ENCODE measurements around the gene ADAMTSL5. TPM values are rescaled to one million over a fixed set of nuclear protein-coding genes. Genes with fewer than 3 reads are reported as not detected.

The ADAMTSL5 gene
- total and polyA plus RNA-seq, 2 of the 13 experiments (the other 11 are each of a cell fraction or from before 2014, with no cell fraction given), result 0.60 to 2.7 TPM

DNA sequence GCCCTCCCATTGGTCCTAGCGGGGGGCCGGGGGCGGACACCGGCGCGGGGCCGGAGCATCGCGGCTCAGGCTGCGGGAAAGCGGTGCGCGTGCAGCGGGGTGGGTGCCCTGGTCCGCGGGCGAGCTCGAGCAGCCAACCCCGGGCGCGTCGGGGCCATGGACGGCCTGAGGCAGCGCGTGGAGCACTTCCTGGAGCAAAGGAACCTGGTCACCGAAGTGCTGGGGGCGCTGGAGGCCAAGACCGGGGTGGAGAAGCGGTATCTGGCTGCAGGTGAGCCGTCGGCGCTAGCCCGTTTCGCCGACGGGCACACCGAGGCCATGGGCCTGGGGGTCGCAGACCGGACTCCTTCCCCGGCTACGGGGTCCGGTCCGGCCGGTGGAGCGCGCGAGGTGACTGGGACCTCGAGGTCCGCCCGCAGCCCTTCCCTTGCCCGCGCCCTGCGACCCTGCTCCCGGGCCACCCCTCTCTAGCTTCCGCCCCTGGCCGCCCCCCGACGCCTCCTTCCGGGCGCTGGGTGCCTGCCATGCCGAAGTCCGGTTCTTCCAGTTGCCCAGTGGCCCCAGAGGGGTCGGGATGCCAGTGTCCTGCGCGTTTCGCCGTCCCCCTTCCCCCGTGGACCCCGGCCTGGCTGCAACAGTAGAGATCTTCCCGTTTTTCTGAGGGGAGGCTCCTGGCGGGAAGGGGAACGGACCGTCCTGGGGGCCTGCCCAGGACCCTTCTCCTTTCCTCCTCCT is 21.5 kb downstream of the ADAMTSL5 start, which contains the start of gene REEP6 (continued):
- TF ChIP-seq, protein P1, sequence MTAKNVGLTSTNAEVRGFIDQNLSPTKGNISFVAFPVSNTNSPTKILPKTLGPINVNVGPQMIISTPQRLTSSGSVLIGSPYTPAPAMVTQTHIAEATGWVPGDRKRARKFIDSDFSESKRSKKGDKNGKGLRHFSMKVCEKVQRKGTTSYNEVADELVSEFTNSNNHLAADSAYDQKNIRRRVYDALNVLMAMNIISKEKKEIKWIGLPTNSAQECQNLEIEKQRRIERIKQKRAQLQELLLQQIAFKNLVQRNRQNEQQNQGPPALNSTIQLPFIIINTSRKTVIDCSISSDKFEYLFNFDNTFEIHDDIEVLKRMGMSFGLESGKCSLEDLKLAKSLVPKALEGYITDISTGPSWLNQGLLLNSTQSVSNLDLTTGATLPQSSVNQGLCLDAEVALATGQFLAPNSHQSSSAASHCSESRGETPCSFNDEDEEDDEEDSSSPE (CRISPR knock-in tag; IDR thresholded peaks at IDR 0.05), result peak; percentile 46; the same call in 1 of the 2 replicates
- TF ChIP-seq MEIS1 (CRISPR knock-in tag; IDR thresholded peaks at IDR 0.05; ENCODE audit: borderline replicate concordance), result no peak
- no peak for TF ChIP-seq ZNF672 (CRISPR knock-in tag; IDR thresholded peaks at IDR 0.05)
- TF ChIP-seq, protein P2, sequence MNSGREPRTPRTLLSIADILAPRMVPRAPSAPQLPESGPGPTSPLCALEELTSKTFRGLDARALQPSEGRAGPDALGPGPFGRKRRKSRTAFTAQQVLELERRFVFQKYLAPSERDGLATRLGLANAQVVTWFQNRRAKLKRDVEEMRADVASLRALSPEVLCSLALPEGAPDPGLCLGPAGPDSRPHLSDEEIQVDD (CRISPR knock-in tag; IDR thresholded peaks at IDR 0.05; ENCODE audit: borderline replicate concordance), result no peak; the same call in 1 of the 2 replicates
- TF ChIP-seq, protein P3, sequence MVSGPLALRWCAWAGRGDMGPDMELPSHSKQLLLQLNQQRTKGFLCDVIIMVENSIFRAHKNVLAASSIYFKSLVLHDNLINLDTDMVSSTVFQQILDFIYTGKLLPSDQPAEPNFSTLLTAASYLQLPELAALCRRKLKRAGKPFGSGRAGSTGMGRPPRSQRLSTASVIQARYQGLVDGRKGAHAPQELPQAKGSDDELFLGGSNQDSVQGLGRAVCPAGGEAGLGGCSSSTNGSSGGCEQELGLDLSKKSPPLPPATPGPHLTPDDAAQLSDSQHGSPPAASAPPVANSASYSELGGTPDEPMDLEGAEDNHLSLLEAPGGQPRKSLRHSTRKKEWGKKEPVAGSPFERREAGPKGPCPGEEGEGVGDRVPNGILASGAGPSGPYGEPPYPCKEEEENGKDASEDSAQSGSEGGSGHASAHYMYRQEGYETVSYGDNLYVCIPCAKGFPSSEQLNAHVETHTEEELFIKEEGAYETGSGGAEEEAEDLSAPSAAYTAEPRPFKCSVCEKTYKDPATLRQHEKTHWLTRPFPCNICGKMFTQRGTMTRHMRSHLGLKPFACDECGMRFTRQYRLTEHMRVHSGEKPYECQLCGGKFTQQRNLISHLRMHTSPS (CRISPR knock-in tag; IDR thresholded peaks at IDR 0.05; ENCODE audit: low read depth), result 0 out of 2 replicates have a peak, but pooled peaks have one; percentile 17
- 0 out of 2 replicates have a peak, but pooled peaks have one; percentile 40 for TF ChIP-seq CHCHD3 (CRISPR knock-in tag; IDR thresholded peaks at IDR 0.05)
- TF ChIP-seq ZNF780A (CRISPR knock-in tag; IDR thresholded peaks at IDR 0.05), result no peak
- TF ChIP-seq ZNF326 (CRISPR knock-in tag; IDR thresholded peaks at IDR 0.05; ENCODE audit: borderline replicate concordance), result no peak
- TF ChIP-seq YEATS2 (CRISPR knock-in tag; IDR thresholded peaks at IDR 0.05; ENCODE audit: borderline replicate concordance), result no peak
- TF ChIP-seq SRF (IDR thresholded peaks at IDR 0.05; ENCODE audit: low read depth, low read length), result no peak
- TF ChIP-seq ZNF550 (CRISPR knock-in tag; IDR thresholded peaks at IDR 0.05; ENCODE audit: borderline replicate concordance), result no peak
- TF ChIP-seq CC2D1A (CRISPR knock-in tag; IDR thresholded peaks at IDR 0.05), result no peak
- no peak for TF ChIP-seq NFIC (IDR thresholded peaks at IDR 0.05; ENCODE audit: low read length)
- TF ChIP-seq ZNF790 (CRISPR knock-in tag; IDR thresholded peaks at IDR 0.05; ENCODE audit: borderline replicate concordance), result no peak; the same call in 1 of the 2 replicates
- no peak for TF ChIP-seq RFX5 (IDR thresholded peaks at IDR 0.05; ENCODE audit: low read depth, low read length)
- TF ChIP-seq AHR (CRISPR knock-in tag; IDR thresholded peaks at IDR 0.05), result no peak
- no peak for TF ChIP-seq TCF7L2 (IDR thresholded peaks at IDR 0.05; ENCODE audit: low read depth, low read length)
- no peak for TF ChIP-seq ZNF749 (CRISPR knock-in tag; IDR thresholded peaks at IDR 0.05; ENCODE audit: borderline replicate concordance)
- TF ChIP-seq, protein P4, sequence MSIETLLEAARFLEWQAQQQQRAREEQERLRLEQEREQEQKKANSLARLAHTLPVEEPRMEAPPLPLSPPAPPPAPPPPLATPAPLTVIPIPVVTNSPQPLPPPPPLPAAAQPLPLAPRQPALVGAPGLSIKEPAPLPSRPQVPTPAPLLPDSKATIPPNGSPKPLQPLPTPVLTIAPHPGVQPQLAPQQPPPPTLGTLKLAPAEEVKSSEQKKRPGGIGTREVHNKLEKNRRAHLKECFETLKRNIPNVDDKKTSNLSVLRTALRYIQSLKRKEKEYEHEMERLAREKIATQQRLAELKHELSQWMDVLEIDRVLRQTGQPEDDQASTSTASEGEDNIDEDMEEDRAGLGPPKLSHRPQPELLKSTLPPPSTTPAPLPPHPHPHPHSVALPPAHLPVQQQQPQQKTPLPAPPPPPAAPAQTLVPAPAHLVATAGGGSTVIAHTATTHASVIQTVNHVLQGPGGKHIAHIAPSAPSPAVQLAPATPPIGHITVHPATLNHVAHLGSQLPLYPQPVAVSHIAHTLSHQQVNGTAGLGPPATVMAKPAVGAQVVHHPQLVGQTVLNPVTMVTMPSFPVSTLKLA (IDR thresholded peaks at IDR 0.05), result no peak
- TF ChIP-seq SMARCE1 (IDR thresholded peaks at IDR 0.05; ENCODE audit: borderline replicate concordance), result no peak
- TF ChIP-seq YEATS4 (CRISPR knock-in tag; IDR thresholded peaks at IDR 0.05; ENCODE audit: borderline replicate concordance), result peak; percentile 79
- TF ChIP-seq, protein P5, sequence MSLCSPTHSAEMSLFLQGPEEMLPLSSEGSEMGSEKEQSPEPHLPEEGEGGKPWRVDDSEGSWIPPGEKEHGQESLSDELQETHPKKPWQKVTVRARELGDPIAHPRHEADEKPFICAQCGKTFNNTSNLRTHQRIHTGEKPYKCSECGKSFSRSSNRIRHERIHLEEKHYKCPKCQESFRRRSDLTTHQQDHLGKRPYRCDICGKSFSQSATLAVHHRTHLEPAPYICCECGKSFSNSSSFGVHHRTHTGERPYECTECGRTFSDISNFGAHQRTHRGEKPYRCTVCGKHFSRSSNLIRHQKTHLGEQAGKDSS (CRISPR knock-in tag; IDR thresholded peaks at IDR 0.05; ENCODE audit: borderline replicate concordance, low read depth), result peak; percentile 37; the same call in 1 of the 2 replicates
- TF ChIP-seq SRY (CRISPR knock-in tag; IDR thresholded peaks at IDR 0.05), result peak; percentile 93
- TF ChIP-seq SAFB2 (CRISPR knock-in tag; IDR thresholded peaks at IDR 0.05; ENCODE audit: borderline replicate concordance, low read depth), result no peak

Data from HepG2 (cell line).